ENCODE results near the gene IFT20. TPM values are rescaled to one million over a fixed set of nuclear protein-coding genes. Genes with fewer than 3 reads are reported as not detected.

IFT20 gene
- total RNA-seq, 1 experiment from 2014 or later, result 34.5 TPM

- DNase-seq (ENCODE audit: low spot score), result peak; percentile 83
These were observed 943 bp upstream of the IFT20 start for GRCh38 chr17:28335959-28336871.

DNA sequence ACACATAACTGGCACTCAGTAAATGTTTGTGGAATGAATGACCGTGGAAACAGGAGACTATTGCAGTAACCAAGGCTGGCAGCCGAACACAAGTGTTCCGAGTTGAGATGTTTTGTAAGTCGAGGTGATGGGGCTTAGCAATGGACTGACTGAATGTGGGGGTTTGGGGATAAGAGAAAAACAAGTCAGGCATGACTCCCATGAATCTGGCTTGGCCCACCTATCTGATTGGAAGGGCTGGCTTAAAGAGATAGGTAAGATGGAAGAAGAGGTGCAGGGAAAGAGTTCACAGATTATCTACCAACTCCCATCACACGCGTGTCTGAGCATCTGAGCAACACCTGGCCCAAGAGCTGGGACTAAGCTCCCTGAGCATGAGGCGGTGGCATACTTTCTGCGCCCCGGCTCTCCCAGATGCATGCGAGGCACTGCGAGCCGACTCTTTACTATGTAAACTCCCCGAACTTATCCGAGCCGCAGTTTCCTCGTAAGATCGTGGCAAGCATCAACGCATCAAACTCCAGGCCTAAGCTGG, 539 bp downstream of the IFT20 start:
- no peak for DNase-seq (ENCODE audit: low spot score)

DNA sequence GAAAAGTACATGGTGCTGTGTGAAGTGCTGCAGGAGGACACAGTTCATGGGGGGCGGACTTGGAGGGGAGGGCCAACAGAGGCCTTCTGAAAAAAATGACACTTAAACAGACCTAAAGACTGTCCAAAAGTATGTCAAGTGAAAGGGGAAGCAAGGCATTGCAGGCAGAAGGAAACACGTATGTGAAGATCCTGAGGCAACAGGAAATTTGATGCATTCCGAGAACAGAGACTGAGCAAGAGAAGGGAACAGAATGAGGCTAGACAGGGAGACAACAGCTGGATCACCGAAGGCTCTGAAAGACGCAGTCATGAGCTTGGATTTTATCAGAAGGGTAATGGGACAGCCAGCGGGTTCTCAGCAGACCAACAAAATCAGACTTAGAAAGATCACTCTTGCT, 1.1 kb downstream of the IFT20 start:
- no peak for DNase-seq (ENCODE audit: low spot score)

GRCh38 chr17:28333083-28333746, 2.1 kb downstream of the IFT20 start:
- DNase-seq (ENCODE audit: low spot score), result no peak

GRCh38 chr17:28331891-28332420, 3.3 kb downstream of the IFT20 start:
- no peak for DNase-seq (ENCODE audit: low spot score)

- no peak for DNase-seq (ENCODE audit: low spot score)
These were observed 4.6 kb downstream of the IFT20 start for GRCh38 chr17:28330671-28331070.

- DNase-seq (ENCODE audit: low spot score), result no peak
These were observed 6.9 kb downstream of the IFT20 start for GRCh38 chr17:28328325-28328724.

GRCh38 chr17:28327709-28328108, 7.6 kb downstream of the IFT20 start:
- no peak for DNase-seq (ENCODE audit: low spot score)

- DNase-seq (ENCODE audit: low spot score), result no peak
These were observed 8.2 kb downstream of the IFT20 start for GRCh38 chr17:28327031-28327607.

GRCh38 chr17:28326114-28326513, 9.2 kb downstream of the IFT20 start:
- DNase-seq (ENCODE audit: low spot score), result no peak

GRCh38 chr17:28325211-28325610, 10.1 kb downstream of the IFT20 start:
- no peak for DNase-seq (ENCODE audit: low spot score)

GRCh38 chr17:28324781-28325180, 10.5 kb downstream of the IFT20 start:
- no peak for DNase-seq (ENCODE audit: low spot score)

DNA sequence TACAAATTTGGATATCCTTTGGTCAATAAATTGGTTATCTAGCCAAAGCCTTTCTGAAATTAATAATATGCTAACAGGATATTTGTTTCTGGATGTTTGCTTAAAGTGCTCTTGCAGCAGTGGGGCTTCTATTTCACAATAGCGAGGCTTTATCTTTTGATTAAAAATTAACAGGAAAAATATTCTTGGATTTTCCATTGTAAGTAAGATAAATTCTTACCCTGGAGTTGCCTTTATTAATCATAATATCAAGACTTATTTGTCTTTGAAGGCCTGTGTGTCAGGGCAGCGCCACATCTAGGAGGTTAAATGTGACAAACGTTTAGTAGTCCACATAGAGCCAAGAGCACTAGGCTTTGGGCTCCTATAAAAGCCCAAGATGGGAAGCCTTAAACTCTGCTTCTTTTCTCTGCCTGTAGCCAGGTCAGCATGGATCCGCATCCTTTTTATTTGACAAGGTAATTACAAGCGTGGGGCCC, 11.0 kb downstream of the IFT20 start:
- no peak for DNase-seq (ENCODE audit: low spot score)

DNA sequence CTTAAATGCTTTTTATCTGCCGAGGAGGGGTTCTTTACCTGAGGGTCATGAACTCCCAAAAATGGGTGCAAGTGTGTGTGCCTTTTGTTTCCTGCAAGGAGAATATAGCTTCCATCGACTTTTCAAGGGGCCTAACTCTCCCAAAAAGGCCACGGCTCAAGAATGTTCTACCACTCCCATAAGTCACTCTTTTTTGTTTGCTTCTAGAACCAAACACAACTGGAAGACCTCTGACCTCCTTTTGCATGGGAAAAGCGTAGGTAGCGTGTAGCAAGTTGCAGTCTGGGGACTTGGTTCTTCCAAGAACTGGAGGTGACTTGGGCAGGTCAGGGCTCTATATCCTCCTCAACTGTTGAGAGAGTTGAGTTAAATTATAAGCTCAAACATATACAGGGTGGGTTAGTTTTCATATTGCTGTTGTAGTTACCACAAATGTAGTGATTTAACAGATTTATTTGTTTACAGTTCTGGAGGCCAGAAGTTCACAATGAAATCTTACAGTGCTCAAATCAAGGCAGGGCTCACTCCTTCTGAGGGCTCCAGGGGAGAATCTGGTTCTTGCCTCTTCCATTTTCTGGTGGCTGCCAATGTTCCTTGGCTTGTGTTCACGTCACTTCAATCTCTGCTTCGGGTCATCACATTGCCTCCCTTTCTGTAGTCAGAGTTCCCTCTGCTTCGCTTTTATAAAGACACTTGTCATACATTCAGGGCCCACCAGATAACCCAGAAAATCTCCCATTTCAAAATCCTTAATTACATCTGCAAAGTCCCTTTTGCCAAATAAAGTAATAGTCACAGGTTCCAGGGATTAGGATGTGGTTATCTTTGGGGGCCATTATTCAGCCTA, 14.8 kb downstream of the IFT20 start:
- no peak for DNase-seq (ENCODE audit: low spot score)

DNA sequence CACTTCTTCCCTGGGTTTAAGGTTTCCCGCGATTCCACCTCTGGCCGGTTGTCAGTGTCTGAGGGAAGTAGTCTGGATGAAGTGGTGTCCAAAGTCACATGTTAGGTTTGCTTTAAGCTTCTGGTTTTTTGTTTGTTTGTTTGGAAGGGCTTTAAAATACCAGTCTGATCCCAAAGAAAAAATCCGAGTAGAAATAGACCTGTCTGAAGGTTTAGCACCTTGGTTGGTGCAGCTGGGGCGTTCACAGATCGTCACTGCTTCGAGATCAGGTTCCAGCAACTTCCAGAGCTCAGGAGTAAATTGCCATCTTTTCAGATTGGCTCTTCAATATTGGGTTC, 15.7 kb downstream of the IFT20 start:
- no peak for DNase-seq (ENCODE audit: low spot score)

GRCh38 chr17:28318759-28319597, 16.3 kb downstream of the IFT20 start, which contains the start of gene TMEM97:
Gene TMEM97, plus strand, starts transcription at chr17:28319200. Its CDS starts 40 bp downstream, at chr17:28319240.
- peak; percentile 97 for DNase-seq (ENCODE audit: low spot score)

GRCh38 chr17:28317966-28318758, 17.1 kb downstream of the IFT20 start:
- DNase-seq (ENCODE audit: low spot score), result no peak

GRCh38 chr17:28317099-28317965, 17.9 kb downstream of the IFT20 start:
- DNase-seq (ENCODE audit: low spot score), result no peak

Data from H4 (cell line).